NCI-H2107 treated with DMSO at 0.1 percent for 48 hours (cell line): ENCODE data around the gene TMEM38A.
"Not testable (repeated sequence)": the region's sequence is repeated elsewhere in the genome, so short reads cannot be mapped to it uniquely, and the experiment has no call there.

Experiments
- DNase-seq: peaks from one replicate; lab custom pipeline; 2025; ENCODE audit not compliant: unreplicated experiment; lab: John Stamatoyannopoulos, UW

TMEM38A gene

GRCh38 chr19:16637535-16637934, 23.4 kb upstream of the TMEM38A start:
- no peak for DNase-seq

- no peak for DNase-seq
Measured at GRCh38 chr19:16638666-16639065, 22.3 kb upstream of the TMEM38A start.

DNA sequence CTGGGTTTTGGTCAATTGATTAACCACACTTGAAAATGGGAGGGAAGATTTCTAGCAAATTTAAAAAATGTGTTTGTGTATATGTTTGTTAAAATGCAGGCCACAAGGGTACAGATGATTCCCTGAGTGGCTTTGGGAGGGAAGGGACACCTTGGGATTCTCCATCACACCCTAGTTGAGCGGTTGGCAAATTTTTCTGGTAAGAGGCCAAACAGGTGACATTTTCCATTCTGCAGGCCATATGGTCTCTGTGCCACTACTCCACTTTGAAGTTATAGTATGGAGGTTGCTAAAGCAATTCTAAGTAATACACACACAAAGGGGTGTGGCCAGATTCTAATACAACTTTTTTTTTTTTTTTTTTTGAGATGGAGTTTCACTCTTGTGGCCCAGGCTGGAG, 20.0 kb upstream of the TMEM38A start:
- DNase-seq, result no peak

- DNase-seq, result no peak
Measured at GRCh38 chr19:16641695-16642094, 19.2 kb upstream of the TMEM38A start.

DNA sequence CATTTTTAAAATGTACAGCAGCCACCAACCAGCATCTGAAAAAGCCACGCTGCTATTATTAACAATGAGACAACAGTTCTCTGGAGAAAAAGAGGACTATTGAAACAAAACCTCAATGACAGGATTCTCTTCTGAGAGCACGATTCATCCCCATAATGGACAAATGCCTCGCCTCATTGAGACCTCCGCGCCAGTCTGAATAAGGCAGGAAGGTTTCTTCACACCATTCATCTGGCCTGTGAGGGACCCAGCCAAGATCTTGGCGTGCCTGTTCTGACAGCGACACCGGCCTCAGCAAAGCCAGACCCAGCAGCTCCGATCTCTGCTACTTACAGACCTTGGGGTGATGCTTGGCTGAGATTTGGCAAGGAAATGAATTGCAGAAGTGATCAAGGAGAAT, 15.8 kb upstream of the TMEM38A start:
- no peak for DNase-seq

DNA sequence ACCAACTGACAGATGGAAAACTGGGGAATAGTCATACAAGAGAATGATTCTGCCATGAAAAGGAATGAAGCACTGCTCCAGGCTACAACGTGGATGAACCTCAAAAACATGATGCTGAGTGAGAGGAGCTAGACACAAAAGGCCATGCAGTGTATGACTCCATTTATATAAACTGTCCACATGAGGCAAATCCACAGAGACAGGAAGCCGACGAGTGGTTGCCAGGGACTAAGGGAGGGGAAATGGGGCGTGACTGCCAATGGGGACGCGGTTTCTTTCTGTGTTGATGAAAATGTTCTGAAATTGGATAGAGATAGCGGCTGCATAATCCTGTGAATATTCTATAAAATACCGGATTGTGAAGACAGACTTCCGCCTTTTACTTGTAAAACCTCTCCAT, 11.2 kb upstream of the TMEM38A start:
- DNase-seq, result peak; percentile 44

- no peak for DNase-seq
Measured at GRCh38 chr19:16650821-16651220, 10.1 kb upstream of the TMEM38A start.

DNA sequence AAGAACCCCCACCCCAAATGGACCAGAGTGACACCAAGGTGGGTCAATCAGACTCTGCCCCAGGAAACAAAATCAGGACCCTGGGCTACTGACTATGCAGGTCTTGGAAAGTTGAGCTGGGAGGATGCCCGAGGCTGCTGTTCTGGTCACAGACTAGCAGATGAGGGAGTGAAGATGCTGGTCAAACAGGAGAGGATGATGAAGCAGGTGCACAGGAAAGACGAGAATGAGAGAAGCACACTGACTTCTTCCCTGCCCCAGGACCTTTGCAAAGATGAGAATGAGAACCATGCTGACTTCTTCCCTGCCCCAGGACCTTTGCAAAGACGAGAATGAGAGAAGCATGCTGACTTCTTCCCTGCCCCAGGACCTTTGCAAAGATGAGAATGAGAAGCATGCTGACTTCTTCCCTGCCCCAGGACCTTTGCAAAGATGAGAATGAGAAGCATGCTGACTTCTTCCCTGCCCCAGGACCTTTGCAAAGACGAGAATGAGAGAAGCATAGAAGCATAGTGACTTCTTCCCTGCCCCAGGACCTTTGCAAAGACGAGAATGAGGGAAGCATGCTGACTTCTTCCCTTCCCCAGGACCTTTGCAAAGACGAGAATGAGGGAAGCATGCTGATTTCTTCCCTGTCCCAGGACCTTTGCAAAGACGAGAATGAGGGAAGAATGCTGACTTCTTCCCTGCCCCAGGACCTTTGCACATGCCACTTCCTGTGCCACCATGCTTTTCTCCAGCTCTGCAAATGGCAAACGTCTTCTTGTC, 9.3 kb upstream of the TMEM38A start:
- DNase-seq, result not testable (repeated sequence)

DNA sequence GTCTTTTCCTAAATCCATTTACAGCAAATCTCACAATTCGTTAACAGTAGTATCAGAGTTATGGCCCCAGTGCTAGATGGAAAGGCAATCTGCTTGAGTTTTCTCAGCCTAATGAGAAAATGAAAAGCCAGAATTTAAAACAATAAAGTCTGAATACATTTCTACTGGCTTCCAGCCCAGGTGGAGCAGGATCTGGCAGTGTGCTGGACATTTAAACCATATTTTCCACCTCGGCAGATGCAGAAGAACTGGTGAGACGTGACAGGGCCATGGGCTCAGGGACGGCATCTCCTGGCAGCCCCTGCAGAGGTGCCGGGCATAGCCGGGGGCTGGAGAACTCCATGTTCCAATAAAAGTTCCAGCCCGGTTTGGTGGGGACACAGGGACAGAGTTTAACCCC, 8.1 kb upstream of the TMEM38A start:
- DNase-seq, result no peak

- no peak for DNase-seq
Measured at GRCh38 chr19:16654140-16654539, 6.8 kb upstream of the TMEM38A start.

DNA sequence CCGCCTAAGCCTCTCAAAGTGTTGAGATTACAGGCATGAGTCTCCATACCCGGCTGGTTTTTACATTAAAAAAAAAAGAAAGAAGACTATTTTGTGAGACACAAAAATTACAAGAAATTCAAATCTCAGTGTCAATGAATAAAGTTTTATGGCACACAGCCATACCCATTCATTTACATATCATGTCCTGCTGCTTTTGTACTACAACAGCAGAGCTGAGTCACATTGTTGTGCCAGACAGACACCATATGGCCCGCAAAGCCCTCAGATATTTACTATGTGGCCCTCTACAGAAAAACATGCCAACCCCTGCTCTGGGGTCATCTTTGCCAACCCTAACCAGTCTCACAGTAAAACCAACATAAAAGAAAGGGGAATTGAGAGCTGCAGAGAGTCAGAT, 6.3 kb upstream of the TMEM38A start:
- DNase-seq, result no peak

- DNase-seq, result no peak
Measured at GRCh38 chr19:16655727-16656126, 5.2 kb upstream of the TMEM38A start.

- DNase-seq, result no peak
Measured at GRCh38 chr19:16657384-16657783, 3.6 kb upstream of the TMEM38A start.

DNA sequence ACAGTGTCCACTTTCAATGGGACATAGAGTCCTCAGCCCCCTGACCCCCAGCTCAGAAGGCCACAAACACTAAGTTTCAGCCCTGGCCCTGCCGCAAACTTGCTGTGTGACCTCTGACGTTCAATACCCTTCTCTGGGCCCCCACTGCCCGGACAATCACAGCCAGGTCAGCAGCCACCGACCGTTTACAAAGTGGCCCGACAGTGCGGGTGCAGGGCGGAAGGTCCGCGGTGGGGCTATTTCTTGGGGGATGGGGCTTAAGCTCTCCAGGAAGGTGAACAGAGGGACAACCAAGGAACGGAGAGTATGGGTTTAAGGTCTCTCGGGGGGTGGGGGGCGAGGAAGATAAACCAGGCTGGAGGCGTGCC, 1.5 kb upstream of the TMEM38A start:
- no peak for DNase-seq

GRCh38 chr19:16659832-16660708, 869 bp upstream of the TMEM38A start, which contains the start of gene SMIM7:
Gene SMIM7, minus strand, starts transcription at chr19:16660144. Its CDS starts 34 bp downstream, at chr19:16660110.
- DNase-seq, result peak; percentile 92

GRCh38 chr19:16661480-16662034, 618 bp downstream of the TMEM38A start:
- DNase-seq, result no peak

DNA sequence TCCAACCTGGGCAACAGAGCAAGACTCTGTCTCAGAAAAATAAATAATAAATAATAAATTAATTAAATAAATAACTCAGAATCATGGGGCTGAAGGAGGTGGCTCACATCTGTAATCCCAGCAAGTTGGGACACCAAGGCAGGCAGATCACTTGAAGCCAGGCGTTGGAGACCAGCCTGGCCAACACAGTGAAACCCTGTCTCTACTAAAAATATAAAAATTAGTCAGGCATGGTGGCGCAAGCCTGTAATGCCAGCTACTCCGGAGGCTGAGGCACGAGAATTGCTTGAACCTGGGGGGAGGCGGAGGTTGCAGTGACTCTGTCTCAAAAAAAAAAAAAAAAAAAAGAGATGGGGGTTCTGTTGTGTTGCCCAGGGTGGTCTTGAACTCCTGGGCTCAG, 7.2 kb downstream of the TMEM38A start:
- no peak for DNase-seq

GRCh38 chr19:16668702-16669101, 7.8 kb downstream of the TMEM38A start:
- DNase-seq, result not testable (repeated sequence)

- no peak for DNase-seq
Measured at GRCh38 chr19:16670291-16670690, 9.4 kb downstream of the TMEM38A start.

DNA sequence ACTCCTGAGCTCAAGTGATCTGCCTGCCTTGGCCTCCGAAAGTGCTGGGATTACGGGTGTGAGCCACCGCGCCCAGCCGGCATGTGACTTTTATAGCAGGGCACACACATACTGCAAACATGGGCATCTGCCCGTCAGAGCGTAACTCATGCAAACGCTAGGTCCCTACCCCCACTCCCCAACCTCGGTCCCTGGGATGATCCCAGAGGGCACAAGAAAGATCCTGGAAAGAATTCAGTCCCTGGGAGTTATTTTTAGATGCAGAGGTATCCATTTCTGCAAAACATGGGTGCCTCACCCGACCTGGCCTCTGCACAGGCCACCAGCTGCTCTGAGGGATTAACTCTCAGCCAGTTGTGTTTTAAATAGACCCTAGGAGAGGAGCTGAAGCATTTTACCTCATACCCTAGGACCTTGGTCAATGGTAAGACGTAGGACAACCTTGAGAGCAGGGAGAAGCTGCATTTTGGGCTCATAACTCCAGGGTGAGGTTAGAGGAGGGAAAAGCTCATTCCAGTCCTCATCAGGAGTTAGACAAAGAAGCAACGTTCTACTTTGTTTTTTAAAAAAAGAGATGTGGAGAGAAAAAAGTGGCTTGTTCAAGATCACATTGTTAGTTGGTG, 10.8 kb downstream of the TMEM38A start:
- no peak for DNase-seq

DNA sequence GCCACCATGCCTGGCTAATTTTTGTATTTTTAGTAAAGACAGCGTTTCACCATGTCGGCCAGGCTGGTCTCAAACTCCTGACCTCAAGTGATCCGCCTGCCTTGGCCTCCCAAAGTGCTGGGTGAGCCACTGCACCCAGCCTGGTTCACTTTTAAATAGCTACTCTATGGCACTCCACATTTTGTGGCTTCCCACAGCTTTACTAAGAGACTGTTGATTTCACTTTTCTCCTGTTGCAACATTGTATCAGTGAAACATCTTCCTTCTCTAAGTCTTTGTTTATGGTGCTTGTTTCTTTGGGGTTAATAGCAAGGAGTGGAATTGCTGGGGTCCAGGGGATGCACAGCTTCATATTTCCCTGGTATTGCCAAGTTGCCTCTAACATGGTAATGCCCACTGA, 12.3 kb downstream of the TMEM38A start:
- no peak for DNase-seq
